ENCODE results near the gene TENT4B. TPM values are rescaled to one million over a fixed set of nuclear protein-coding genes. Genes with fewer than 3 reads are reported as not detected.
A peak's percentile ranks its signal among the peaks of the same experiment; 100 is the strongest.

The TENT4B gene
- total RNA-seq, 1 donor, result 3.5 TPM

DNA sequence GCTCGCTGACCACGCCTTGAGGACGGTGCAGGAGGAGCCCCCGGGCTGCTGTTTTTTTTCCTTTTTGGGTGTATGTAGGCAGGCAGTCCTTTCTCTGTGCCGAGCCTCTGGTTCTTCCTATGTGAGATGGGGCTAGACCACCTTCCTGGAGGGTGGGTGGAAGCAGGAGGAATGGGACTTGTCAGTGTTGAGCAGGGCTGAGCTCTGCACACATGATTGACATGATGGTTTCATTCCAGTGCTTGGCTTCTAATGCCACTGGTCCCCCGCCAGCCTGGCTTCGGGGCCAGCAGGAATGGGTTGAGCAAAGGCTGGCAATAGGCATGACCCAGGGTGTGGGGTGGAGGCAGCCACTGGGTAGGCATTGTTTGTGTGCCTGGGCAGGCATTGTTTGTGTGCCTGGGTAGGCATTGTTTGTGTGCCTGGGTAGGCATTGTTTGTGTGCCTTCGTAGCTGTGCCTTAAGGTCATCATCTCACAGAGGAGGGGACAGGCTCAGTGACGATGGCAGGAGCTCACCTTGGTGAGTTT lies 99.0 kb downstream of the TENT4B start:
- DNase-seq (ENCODE audit: low read depth in 2 of 3, low spot score in 2 of 3), result no peak

GRCh38 chr16:50252874-50253513 lies 99.9 kb downstream of the TENT4B start:
- DNase-seq (ENCODE audit: low read depth in 2 of 3, low spot score in 2 of 3), result no peak

DNA sequence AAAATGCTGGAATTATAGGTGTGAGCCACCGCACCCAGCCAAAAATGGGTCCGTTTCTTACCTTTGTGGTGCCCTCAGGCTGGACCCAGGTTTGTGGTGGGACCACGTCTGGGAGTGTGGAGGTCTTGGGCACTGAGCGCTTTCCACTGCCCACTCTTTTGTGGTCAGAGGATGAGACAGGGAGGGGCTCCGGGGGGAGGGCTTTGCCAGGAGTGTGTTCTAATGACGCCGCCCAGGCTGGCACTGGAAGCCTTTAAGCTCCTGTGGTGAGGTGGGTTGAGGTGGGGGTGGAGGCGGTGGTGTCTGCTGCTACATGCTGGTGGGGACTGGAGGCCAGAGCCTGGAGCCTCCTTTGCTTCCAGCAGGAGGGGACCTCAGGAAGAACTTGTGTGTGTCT lies 100.4 kb downstream of the TENT4B start:
- DNase-seq (ENCODE audit: low read depth in 2 of 3, low spot score in 2 of 3), result no peak

DNA sequence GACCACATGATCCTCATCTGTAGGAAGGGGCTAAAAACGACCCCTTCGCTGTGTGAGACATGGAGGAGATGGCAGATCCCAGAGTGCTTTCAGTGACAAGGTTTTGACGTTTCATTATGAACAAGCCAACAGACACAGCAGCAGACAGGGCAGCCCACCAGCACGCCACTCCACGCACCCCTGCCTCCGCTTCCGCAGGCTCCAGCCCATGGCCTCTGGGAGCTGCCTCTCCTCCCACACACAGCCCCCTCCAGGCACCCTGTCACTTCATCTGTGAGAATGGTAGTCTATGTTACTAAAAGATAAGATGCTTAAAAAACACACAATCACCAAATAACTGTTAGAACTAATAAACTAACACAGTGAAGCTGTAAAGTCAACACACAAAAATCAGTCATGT lies 101.0 kb downstream of the TENT4B start:
- DNase-seq (ENCODE audit: low read depth in 2 of 3, low spot score in 2 of 3), result no peak

DNA sequence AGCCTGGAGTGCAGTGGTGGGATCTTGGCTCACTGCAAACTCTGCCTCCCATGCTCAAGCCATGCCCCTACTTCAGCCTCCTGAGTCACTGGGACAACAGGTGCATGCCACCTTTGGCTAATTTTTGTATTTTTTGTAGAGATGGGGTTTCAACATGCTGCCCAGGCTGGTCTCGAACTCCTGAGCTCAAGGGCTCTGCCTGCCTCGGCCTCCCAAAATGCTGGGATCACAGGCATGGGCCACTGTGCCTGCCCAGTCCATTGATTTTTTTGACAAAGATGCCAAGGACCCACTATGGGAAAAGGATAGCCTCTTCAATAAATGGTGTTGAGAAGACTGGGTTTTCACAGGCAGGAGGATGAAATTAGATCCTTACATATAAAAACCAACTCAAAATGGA lies 102.4 kb downstream of the TENT4B start:
- no peak for DNase-seq (ENCODE audit: low read depth in 2 of 3, low spot score in 2 of 3)

GRCh38 chr16:50256604-50257003 lies 103.5 kb downstream of the TENT4B start:
- DNase-seq (ENCODE audit: low read depth in 2 of 3, low spot score in 2 of 3), result no peak

DNA sequence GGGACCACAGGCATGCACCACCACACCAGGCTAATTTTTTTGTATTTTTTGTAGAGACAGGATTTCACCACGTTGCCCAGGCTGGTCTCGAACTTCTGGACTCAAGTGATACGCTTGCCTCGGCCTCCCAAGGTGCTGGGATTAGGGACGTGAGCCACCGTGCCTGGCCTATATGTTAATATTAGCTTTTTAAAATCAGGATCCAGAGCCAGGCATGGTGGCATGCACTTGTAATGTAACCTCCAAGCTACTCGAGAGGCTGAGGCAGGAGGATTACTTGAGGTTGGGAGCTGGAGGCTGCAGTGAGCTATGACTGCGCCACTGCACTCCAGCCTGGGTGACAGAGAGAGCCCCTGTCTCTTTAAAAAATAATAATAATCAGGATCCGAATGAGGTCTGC lies 104.8 kb downstream of the TENT4B start:
- DNase-seq (ENCODE audit: low read depth in 2 of 3, low spot score in 2 of 3), result no peak

- peak in 1 of 3 donors; percentile 45 for DNase-seq (ENCODE audit: low read depth in 2 of 3, low spot score in 2 of 3)
Observed at GRCh38 chr16:50259334-50260205, 106.5 kb downstream of the TENT4B start.

- no peak for DNase-seq (ENCODE audit: low read depth in 2 of 3, low spot score in 2 of 3)
Observed at GRCh38 chr16:50260206-50261159, 107.4 kb downstream of the TENT4B start.

- DNase-seq (ENCODE audit: low read depth in 2 of 3, low spot score in 2 of 3), result no peak
Observed at GRCh38 chr16:50261160-50261706, 108.1 kb downstream of the TENT4B start.

DNA sequence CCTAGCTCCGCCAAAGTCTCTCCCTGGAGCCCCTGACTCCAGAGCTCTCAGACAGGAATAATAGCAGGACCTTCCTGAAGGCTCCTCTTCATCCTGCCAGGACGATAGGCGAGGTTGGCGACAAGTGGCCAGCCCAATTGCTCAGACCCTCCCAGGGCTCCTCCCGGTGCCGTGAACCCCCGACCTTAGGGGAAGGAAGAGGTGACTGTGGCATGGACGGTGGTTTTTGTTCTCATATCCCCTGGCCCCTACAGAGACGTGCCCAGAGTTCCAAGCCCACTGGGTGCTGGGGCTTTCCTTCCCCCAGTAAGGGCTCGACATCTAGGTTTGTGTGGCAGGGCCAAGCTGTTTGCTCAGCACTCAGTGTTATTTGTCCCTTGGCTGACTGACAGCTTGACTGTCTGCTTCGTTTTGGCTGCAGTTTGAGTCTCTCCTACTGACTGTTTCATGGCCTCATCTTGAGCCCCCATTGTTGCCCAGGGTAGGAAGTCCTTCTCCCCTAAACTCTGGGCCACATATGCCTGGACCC lies 108.7 kb downstream of the TENT4B start:
- no peak for DNase-seq (ENCODE audit: low read depth in 2 of 3, low spot score in 2 of 3)

GRCh38 chr16:50263060-50263909 lies 110.2 kb downstream of the TENT4B start:
- no peak for DNase-seq (ENCODE audit: low read depth in 2 of 3, low spot score in 2 of 3)

DNA sequence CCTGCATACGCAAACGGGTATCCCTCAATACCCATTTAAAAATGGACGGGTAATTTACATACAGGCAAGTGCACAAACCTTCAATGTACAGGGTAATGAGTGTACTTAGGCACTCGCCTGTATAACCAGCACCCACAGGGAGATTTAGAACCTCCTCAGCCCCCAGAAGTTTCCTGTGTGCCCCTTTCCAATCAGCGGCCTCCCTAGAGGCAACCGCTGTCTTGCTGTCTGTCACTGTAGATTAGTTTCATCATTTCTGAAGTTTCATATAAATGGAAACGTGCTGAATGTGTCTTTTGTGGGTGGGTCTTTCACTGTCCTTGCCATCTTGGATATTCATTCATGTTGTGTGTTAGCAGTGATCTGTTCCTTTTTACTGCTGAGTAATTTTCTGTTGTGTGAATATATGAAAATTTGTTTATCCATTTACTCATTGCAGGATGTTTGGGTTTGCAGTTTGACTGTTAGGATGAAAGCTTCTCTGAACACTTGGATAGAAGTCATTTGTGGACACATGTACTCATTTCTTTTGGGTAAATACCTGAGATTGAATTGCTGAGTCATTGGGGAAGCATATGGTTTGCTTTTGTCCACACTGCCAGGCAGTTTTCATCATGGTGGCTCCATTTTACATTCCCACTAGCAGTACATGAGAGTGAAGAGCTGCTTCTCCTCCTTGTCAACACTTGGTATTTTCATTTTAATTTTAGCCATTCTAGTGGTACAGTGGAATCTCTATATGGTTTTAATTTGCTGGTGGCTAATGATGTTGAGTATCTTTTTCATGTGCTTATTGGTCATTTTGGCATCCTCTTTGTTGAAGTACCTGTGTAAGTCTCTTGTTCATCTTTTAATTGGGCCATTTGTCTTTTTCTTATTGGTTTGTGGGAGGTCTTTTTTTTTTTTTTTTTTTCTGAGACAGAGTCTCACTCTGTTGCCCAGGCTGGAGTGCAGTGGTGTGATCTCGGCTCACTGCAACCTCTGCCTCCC lies 111.1 kb downstream of the TENT4B start:
- DNase-seq (ENCODE audit: low read depth in 2 of 3, low spot score in 2 of 3), result peak in 1 of 3 donors; percentile 40

DNA sequence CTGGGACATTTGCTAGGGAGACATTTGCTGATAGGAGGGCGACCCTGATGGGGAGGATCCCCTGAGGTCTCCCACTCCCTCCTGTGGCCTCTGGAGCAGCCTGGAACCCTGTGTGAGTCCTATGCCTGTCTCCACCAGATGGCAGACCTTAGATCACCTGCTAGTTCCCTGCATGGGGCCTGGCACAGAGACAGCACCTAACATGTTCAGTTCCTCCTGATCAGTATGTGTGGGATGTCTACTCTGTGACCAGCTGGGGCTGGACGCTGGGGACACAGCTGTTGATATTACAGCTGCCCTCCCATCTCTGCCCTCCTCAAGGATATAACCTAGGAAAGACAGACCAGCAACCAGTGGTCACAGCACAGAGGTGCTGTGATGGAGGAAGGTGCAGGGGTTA lies 112.2 kb downstream of the TENT4B start:
- DNase-seq (ENCODE audit: low read depth in 2 of 3, low spot score in 2 of 3), result peak in 1 of 3 donors; percentile 63

- no peak for DNase-seq (ENCODE audit: low read depth in 2 of 3, low spot score in 2 of 3)
Observed at GRCh38 chr16:50265716-50266336, 112.7 kb downstream of the TENT4B start.

- peak; percentile 54 to 84 (median 82) for DNase-seq (ENCODE audit: low read depth in 2 of 3, low spot score in 2 of 3)
Observed at GRCh38 chr16:50266337-50267091, 113.4 kb downstream of the TENT4B start, which contains the start of gene ADCY7. TSS of gene ADCY7 (plus strand) at chr16:50266551. CDS start at chr16:50288180, 21,629 bp downstream.

GRCh38 chr16:50267151-50267631 lies 114.1 kb downstream of the TENT4B start:
- no peak for DNase-seq (ENCODE audit: low read depth in 2 of 3, low spot score in 2 of 3)
